ENCODE results near the gene GNAZ.

- no peak for TF ChIP-seq CTCF (IDR thresholded peaks at IDR 0.05; ENCODE audit: low read depth, low read length, poor library complexity, severe bottlenecking)
- no peak for TF ChIP-seq EZH2phosphoT487 (IDR thresholded peaks at IDR 0.05; ENCODE audit: borderline replicate concordance, low read length)
These were observed 40.0 kb downstream of the GNAZ start for GRCh38 chr22:23110190-23110921.
